HG02970 (cell line): ENCODE measurements around the gene MAST1.

Experiments used
- ATAC-seq: cut with Tn5 transposase; IDR thresholded peaks from one replicate; pipeline ENCODE4 v1.9.1; 2021; ENCODE audit warnings: mild to moderate bottlenecking, moderate library complexity, moderate number of reproducible peaks; ENCODE audit not compliant: unreplicated experiment, low FRiP score

MAST1 gene

DNA sequence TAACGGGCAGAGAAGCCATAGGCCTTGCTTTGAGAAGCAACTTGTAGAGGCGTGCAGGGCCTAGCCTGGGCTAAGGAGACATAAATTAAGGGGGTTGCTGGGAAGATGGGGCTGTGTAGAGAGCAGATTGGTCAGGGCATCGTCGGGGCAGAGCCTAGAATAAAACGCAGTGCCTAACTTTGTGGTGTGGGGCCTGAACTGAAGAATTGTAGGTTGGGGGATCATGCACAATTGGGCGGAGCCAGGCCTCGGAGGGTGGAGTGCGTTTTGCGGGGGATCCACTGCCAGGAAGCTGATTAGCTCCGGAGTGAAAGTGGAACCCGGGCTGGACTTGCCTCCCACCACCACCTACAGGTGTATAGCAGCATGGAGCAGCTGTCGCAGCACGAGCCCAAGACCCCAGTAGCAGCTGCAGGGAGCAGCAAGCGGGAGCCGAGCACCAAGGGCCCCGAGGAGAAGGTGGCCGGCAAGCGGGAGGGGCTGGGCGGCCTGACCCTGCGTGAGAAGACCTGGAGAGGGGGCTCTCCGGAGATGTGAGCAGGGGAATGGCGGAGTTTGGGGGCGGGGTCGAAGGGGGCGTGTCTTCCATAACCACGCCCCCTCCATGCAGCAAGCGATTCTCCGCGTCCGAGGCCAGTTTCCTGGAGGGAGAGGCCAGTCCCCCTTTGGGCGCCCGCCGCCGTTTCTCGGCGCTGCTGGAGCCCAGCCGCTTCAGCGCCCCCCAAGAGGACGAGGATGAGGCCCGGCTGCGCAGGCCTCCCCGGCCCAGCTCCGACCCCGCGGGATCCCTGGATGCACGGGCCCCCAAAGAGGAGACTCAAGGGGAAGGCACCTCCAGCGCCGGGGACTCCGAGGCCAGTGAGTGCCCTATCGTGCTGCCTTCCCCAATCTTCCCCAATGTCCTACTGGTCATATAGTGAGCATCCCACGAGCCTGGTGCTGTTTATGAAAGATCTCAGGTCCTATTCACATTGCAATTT is 29.1 kb downstream of the MAST1 start:
- ATAC-seq = no peak

DNA sequence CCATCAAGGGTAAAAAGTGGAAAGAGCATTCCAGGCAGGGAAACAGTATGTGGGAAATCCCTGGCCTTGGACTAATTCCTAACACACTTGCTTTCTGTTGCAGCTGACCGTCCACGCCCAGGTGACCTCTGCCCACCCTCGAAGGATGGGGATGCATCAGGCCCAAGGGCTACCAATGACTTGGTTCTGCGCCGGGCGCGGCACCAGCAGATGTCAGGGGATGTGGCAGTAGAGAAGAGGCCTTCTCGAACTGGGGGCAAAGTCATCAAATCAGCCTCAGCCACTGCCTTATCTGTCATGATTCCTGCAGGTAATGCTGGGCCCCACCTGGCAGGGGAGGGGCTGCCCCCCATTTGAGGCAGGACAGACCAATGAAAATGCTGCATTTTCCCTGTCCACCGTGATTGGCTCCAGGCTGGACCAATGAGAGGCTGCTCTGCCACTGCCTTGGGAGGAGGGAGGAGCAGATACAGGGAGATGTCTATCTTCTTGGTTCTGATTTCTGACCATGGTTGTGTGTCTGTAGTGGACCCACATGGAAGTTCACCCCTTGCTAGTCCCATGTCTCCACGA is 30.3 kb downstream of the MAST1 start:
- no peak for ATAC-seq

DNA sequence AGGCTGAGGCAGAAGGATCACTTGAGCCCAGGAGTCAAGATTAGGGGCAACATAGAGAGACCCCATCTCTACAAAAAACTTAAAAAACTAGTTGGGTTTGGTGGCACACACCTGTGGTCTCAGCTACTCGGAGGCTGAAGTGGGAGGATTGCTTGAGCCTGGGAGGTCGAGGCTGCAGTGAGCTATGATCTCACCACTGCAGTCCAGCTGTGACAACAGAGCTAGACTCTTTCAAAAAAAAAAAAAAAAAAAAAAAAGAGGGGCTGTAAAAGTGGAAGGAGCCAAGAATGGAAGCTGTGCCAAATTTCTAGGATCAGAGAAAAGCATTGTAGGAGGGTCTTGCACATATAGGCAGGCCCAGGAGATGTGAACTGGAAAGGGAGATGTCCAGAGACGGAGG is 33.4 kb downstream of the MAST1 start:
- no peak for ATAC-seq

DNA sequence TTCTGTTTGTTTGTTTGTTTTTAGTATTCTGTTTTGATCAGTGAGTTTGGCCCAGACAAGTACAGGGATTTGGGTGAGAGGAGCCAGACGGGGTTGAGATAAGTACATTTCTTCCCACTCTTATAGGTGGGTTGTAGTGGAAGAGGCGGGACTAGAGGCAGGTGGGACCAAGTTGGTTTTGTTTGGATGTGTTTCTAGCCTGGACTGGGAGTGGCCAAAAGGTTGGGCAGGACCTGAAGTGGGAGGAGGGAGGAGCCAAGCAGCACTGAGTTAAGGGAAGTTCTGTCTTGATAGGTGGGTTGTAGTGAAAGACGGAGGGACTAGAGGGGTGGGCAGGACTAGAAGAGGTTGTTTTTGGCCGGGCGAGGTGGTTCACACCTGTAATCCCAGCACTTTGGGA is 33.9 kb downstream of the MAST1 start:
- no peak for ATAC-seq

DNA sequence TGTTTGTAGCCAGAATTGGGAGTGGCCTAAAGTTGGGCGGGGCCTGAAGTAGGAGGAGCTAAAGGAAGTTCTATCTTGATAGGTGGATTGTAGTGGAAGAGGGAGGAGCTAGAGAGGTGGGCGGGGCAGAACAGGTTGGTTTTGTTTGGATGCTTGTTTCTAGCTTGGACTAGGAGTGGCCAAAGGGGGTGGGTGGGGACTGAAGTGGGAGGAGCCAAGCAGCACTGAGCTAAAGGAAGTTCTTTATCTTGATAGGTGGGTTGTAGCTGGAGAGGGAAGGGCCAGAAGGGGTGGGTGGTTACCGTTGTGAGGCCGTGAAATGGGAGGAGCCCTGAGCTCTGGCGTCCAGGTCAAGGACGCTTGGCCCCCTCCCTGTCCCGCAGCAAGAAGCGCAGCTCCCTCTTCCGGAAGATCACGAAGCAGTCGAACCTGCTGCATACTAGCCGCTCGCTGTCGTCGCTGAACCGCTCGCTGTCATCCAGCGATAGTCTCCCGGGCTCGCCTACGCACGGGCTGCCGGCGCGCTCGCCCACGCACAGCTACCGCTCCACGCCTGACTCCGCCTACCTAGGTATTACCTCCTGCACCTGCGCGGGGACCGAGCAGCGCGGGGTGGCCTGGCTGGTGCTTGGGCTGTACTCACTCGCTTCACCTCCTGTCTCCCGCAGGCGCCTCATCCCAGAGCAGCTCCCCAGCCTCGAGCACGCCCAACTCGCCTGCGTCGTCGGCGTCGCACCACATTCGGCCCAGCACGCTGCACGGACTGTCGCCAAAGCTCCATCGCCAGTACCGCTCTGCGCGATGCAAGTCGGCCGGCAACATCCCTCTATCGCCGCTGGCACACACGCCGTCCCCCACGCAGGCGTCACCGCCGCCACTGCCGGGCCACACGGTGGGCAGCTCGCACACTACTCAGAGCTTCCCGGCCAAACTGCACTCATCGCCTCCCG is 34.9 kb downstream of the MAST1 start:
- ATAC-seq = no peak

DNA sequence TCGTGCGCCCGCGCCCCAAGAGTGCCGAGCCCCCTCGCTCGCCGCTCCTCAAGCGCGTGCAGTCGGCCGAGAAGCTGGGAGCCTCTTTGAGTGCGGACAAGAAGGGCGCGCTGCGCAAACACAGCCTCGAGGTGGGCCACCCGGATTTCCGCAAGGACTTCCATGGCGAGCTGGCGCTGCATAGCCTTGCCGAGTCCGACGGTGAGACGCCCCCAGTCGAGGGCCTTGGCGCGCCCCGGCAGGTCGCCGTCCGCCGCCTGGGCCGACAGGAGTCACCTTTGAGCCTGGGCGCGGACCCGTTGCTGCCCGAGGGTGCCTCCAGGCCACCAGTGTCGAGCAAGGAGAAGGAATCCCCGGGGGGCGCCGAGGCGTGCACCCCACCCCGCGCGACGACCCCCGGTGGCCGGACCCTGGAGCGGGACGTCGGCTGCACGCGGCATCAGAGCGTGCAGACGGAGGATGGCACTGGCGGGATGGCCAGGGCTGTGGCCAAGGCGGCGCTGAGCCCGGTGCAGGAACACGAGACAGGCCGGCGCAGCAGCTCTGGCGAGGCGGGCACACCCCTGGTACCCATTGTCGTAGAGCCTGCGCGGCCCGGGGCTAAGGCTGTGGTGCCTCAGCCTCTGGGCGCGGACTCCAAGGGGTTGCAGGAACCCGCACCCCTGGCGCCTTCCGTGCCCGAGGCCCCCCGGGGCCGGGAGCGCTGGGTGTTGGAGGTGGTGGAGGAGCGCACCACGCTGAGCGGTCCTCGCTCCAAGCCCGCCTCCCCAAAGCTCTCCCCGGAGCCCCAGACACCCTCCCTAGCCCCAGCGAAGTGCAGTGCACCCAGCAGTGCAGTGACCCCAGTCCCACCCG is 35.8 kb downstream of the MAST1 start:
- ATAC-seq = no peak

DNA sequence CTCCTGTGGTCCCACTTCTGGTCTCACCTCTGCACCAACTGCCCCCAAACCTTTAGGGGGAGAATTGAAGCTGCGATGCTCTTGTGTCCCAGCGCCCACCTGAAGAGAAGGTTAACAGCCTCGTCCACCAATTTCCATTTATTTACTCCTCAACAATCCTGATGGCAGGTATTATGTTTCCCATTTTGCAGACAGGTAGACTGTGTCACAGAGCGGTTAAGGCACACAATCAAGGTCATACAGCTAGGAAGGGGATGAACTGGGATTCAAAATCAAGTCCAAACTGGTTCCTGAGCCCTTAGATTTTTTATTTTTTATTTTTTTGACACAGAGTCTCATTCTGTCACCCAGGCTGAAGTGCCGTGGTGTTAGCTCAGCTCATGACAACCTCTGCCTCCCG is 36.8 kb downstream of the MAST1 start:
- no peak for ATAC-seq

DNA sequence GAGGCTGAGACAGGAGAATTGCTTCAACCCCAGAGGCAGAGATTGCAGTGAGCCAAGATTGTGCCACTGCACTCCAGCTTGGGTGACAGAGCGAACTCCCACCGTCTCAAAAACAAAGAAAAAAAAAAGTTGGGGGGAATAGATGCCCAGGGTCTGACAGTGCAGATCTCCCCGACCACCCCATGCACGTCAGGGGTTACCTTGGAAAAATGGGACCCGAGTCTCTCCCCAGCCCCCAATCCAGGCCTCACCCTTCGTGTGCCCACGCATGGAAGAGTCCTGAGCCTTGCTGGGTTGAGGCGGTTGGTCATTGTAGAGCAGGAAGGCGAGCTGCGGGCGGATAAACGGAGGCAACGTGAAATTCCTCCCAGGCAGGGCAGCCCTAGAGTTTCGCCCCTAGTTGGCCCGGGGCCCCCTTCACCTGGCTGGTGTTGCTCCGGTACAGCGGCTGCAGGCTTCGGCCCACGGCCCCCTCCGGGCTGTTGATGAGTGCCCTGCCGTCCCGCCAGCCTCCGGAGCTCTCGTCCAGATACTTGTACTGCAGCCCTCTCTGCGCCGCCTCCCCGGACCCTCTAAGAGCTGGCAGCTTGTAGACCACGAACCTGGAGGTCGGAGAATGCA is 42.3 kb downstream of the MAST1 start:
- peak; percentile 6 for ATAC-seq

DNA sequence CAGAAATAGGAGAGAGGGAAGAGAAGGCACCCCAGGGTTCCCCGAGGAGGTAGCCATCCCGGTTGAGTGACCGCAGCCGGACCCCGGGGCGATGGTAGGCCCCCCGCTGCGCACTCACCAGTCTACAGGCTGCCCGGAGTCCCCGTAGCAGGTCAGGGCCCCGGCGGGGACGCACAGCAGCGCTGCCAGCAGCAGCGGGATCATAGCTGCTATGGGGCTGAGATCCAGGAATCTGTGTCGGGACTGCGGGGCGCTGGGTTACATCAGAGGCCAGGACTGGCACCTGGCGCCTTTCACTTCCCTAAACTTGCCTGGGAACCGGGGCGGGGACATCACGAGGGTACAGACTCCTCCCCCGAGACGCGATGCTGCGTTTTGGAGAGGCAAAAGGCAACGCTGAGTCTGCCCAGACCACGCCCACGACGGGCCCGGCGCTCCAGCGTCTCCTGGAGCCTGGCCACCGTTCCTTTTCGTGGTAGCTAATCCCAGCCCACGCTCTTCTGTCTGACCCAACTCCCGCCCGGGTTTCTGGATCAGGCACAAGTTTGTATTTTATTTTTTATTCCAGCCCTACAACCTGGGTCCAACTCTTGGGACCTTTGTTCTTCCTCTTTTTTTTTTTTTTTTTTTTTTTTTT is 43.0 kb downstream of the MAST1 start, which contains the start of gene DNASE2:
Gene DNASE2, minus strand, starts transcription at position 278 of the 637 bp plus-strand sequence. Its CDS starts 74 bp downstream, at position 204.
- ATAC-seq = peak; percentile 85

DNA sequence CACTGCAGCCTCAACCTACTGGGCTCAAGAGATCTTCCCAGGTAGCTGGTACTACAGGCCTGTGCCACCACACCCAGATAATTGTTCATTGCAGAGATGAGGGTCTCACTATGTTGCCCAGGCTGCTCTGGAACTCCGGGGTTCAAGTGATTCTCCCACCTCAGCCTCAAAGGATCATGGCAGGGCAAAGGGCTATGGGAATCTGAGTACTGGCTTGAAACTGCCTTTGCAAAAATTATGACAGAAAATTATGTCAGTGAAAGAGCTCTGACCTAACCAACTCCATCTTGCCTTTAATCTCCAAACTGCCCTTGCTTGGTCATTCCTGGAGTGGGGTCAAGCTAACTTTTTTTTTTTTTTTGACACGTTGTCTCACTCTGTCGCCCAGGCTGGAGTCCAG is 44.3 kb downstream of the MAST1 start:
- no peak for ATAC-seq

DNA sequence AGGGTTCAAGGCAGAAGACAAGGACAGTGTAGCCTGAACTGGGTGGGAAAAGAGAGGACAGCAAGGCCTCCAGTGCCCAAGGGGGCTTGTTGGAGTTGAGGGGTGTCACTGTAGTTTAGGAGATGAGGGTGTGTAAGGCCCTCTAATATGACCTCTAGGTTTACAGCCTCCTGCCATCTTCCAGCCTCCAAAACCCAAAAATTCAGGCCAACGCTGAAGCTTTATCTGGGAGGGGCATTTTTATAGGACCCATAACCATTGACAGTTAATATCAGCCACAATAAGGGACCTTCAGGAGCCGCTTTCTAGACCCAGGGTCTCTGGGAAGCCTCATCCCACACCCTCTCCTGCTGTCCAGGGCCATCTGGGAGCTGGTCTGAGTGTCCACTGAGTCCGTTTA is 45.9 kb downstream of the MAST1 start:
- no peak for ATAC-seq

DNA sequence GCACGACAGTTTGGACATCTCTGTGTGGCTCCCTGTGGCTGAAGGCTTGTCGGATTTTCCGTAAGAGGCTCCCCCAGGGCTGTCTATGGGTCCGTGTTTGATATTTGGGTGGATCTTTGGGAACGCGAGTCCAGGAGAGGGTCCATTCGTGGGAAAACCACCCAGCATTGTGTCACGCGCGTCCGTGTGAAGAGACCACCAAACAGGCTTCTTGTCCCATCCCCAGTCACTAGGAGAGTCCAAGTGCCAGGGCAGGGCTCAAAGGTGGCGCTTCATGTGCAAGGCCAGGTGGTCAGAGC is 46.3 kb downstream of the MAST1 start:
- ATAC-seq = no peak

DNA sequence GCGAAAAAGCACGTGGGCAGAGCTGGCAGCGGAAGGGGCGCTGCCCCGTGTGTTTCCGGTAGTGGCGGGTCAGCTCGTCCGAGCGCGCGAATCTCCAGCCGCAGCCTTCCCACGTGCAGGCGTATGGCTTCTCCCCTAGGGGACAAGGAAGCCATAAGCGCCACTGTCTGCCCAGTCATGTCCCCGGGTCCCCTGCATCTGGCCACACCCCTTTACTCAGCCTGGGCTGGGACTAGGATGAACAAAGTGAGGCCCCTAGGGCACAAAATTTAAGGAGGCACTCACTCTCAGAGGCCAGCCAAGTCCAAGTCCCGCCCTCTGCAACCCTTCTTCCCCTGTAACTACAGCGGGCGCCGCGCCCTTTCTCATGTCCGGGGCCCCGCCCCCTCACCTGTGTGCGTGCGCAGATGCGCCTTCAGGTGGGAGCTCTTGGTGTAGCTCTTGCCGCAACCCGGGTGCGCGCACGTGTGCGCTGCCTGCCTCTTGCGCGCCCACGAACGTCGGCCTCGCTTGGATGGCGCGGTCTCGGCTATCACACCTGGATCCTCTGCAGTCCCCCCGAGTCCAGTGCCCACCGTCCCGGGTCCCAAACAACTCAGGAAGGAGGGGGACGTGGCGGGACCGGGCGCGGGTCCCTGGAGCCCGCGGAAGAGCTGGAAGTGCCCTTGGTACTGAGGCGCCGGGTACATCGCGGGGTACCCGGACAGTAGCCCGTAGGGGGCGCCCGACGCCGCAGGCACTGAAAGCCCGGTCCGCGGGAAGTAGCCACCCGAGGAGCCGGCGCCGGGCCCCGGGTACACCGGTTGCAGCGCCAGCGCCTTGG is 46.8 kb downstream of the MAST1 start:
- ATAC-seq = no peak

DNA sequence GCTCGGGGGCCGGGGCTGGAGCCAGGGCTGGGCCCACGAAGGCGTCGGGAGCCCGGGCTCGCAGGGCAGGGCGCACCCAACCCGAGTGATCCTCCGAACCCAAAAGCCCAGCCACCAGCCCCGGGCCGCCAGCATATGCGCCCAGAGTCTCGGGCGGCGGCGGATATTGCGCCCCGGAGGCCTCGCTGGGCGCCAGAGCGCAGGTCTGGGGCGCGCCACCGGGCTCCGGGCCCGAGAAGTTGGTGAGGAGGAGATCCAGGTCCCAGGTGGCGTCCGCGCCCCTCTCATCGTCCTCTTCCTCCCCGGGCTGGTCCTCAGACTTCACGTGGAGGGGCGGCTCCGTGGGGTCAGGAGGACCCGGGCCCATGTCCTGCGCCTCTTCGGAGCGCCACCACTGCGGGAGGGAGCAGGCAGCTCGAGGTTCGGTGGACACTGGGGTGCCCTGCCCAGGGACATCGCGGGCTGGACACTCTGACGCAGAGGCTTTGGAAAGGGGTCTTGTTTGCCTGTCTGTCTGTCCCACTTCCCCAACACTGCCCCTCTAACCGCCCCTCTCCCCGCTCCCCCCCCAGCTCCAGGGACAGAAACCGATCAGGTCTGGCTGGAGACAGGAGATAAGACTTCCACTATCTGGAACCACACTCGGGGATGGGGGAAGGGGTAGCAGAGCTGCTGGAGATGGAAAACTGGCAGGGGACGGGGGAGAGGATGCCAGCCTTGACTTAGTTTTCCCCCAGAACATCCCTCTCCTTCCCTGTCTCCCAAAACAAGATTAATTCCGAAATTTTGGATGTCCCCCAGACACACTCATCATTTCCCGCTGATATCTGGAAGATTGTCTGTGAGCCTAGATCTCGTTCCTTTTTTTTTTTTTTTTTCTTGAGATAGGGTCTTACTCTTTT is 47.7 kb downstream of the MAST1 start:
- no peak for ATAC-seq

DNA sequence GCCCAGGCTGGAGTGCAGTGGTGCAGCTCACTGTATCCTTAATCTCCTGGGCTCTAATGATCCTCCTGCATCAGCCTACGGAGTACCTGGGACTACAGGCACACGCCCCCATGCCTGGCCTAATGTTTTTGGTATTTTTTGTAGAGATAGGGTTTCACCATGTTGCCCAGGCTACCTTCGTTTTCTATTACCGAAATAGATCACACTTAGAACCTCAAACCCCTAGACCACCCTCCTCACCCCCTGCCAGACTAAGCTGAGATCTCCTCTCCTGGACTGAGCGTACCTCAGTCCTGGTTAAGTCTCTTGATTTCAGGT is 48.3 kb downstream of the MAST1 start:
- ATAC-seq = no peak

DNA sequence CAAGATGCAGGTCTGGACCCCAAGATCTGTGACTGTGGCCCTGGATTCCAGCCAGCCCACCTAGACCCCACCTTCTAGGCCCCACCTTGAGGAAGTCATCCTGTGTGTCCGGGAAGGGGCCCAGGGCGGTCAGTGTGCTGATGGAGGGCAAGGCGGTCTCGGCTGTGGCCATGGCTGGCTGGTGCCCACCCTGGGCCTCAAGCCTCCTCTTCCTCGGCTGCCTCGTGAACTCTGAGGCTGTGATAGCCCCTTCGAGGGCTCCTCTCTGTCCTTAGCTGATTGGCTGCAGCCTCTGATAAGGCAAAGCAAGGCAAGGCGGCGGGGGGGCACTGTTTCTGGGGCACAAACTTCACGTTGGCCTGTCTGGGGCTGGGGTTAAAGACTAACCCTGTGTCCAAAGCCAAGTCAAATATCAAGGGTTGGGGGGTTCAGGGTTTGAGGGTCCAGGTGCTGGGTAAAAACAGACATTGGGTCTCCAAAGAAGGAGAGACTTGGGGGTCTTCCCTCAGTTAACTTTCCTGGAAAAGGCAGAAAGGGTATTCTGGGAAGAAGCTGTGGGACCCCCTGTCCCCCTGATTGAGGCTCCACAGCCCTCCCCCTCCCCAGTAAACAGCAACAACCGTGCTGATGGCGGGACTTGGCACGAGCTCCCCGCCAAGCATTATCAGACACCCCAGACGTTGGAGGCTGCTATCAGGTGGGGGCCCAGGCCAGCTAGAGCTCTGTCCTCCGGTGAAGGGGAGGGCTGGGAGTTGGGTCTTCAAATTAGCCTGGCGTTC is 48.8 kb downstream of the MAST1 start, which contains the start of gene KLF1:
Gene KLF1, minus strand, starts transcription at position 233 of the 779 bp plus-strand sequence. Its CDS starts 61 bp downstream, at position 172.
- no peak for ATAC-seq
